GM21529 (cell line): ENCODE measurements around the gene TAS2R41.
"Not testable (repeated sequence)": the region's sequence is repeated elsewhere in the genome, so short reads cannot be mapped to it uniquely, and the experiment has no call there.

Source experiments
- ATAC-seq: cut with Tn5 transposase; IDR thresholded peaks from one replicate; pipeline ENCODE4 v1.9.1; 2021; ENCODE audit not compliant: unreplicated experiment

The TAS2R41 gene

GRCh38 chr7:143514995-143515735 is 37.5 kb downstream of the TAS2R41 start:
- ATAC-seq = no peak

GRCh38 chr7:143516981-143517380 is 39.3 kb downstream of the TAS2R41 start:
- no peak for ATAC-seq

- ATAC-seq = no peak
These were observed 40.8 kb downstream of the TAS2R41 start for GRCh38 chr7:143518521-143518920.

GRCh38 chr7:143518941-143519340 is 41.3 kb downstream of the TAS2R41 start:
- ATAC-seq = no peak

- no peak for ATAC-seq
These were observed 41.9 kb downstream of the TAS2R41 start for GRCh38 chr7:143519411-143520131.

- ATAC-seq = not testable (repeated sequence)
These were observed 44.7 kb downstream of the TAS2R41 start for GRCh38 chr7:143522309-143522916.
